Epithelial cell of umbilical artery (primary cell): ENCODE results near the gene PRR32. TPM values are rescaled to one million over a fixed set of nuclear protein-coding genes. Genes with fewer than 3 reads are reported as not detected.

Experiments used
- total RNA-seq: library from RNA; depleted of rRNA; stranded (reverse); fragments of >200 nt; gene quantifications from 2 replicates; pipeline ENCODE4 v1.2.3, GENCODE V29; 2014

Gene PRR32, protein sequence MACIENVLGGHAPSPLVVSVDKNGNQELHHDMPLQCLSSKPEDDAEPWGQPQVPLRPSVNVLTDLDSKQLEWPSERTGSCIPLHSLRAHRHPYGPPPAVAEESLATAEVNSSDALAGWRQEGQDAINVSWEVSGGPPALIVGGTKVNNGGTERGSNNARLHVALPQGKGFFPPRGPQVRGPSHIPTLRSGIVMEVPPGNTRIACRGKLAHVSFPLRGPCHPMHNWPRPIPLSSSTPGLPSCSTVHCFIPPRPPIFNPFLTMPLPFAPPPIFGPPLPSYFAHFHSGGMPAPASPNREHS
- not detected in 2 replicates for total RNA-seq

GRCh38 chrX:126819429-126819828 lies at the start of gene PRR32:
Gene PRR32, plus strand, starts transcription at chrX:126819729. Its CDS starts 115 bp downstream, at chrX:126819844.

